Stomach (tissue), 4 donors: ENCODE measurements around the gene KLHL30.

Experiments used
- EP300 ChIP-seq: sonication (generic); formaldehyde crosslinking; IDR thresholded peaks from one replicate; pipeline ENCODE4 v1.6.1; 2017; ENCODE audit warnings: antibody characterized with exemption
- POLR2A ChIP-seq, 4 donors: fragments of 450-650 bp; IDR thresholded peaks; one replicate each; pipeline ENCODE4 v1.6.1; 2016; ENCODE audit warnings: antibody characterized with exemption in 4 of 4, control low read depth in 2 of 4, mild to moderate bottlenecking in 1 of 4, moderate library complexity in 1 of 4
- TF ChIP-seq, protein P1 (sequence below), 7 experiments: fragments of 450-650 bp in 4 of 7; fragments of 200-600 bp in 3 of 7; sonication (generic) in 3 of 7; IDR thresholded peaks; one replicate each; pipeline ENCODE4 v1.5.1; 2016 to 2019; ENCODE audit warnings: antibody characterized with exemption in 7 of 7, control low read depth in 2 of 7, mild to moderate bottlenecking in 1 of 7

DNA sequence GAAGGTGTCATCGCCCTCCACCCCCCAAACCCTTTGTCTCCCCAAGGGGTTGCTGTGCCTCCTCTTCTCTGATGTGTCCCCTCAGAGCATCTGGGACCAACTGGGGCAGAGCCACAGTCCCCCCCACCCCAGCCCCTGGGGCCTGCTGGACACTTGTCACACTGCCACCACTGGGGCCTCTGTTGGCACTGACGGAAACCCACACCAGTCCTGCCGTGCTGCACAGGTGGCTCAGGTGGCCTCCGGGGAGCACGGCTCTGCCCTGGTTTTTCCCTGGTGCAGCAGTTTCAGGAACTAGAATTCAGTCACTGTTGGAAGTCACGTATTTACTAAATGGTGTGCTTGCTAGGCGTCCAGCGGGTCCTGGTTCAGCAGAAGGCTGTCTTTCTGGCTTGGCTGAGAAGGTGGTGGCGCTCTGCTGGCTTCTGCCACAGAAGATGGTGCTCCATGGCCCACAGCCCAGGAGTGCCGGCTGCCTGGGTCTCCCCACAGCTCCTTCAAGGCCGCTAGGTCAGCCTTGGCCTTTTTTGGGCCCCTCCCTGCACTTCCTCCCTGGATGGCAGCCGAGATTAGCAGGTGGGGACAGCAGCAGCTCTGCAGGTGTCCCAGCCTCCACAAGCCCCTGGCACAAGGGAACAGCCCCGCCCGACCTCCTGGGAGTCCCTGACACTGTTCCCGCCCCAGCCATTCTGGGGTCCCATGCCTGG is 18.6 kb upstream of the KLHL30 start:
- TF ChIP-seq, protein P1, sequence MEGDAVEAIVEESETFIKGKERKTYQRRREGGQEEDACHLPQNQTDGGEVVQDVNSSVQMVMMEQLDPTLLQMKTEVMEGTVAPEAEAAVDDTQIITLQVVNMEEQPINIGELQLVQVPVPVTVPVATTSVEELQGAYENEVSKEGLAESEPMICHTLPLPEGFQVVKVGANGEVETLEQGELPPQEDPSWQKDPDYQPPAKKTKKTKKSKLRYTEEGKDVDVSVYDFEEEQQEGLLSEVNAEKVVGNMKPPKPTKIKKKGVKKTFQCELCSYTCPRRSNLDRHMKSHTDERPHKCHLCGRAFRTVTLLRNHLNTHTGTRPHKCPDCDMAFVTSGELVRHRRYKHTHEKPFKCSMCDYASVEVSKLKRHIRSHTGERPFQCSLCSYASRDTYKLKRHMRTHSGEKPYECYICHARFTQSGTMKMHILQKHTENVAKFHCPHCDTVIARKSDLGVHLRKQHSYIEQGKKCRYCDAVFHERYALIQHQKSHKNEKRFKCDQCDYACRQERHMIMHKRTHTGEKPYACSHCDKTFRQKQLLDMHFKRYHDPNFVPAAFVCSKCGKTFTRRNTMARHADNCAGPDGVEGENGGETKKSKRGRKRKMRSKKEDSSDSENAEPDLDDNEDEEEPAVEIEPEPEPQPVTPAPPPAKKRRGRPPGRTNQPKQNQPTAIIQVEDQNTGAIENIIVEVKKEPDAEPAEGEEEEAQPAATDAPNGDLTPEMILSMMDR (IDR thresholded peaks at IDR 0.05): no peak
- TF ChIP-seq POLR2A (IDR thresholded peaks at IDR 0.05): no peak
- TF ChIP-seq EP300: no peak
